SU-DHL-6 (cell line): Measurements from ENCODE around the gene FYB1.
"Not testable (repeated sequence)": the region's sequence is repeated elsewhere in the genome, so short reads cannot be mapped to it uniquely, and the experiment has no call there.

ENCODE experiments used
- H2AFZ ChIP-seq: fragments of 200-600 bp; sonication (generic); 2 replicates; pipeline ENCODE4 v1.6.1; 2014; ENCODE audit warnings: low read depth, mild to moderate bottlenecking, moderate library complexity, mixed read lengths, antibody characterized with exemption, low read length; ENCODE audit not compliant: severe bottlenecking
- H3F3A ChIP-seq: fragments of 200-600 bp; shearing (Covaris generic); 2 replicates; pipeline ENCODE4 v1.6.0; 2016; ENCODE audit warnings: antibody characterized with exemption, mild to moderate bottlenecking; ENCODE audit not compliant: insufficient read depth
- H3K27ac ChIP-seq: fragments of 200-600 bp; sonication (generic); 2 replicates; pipeline ENCODE4 v1.5.1; 2016; ENCODE audit warnings: low read depth, mild to moderate bottlenecking, low read length, moderate library complexity, mixed read lengths
- H3K27me3 ChIP-seq: fragments of 200-600 bp; sonication (generic), shearing (Covaris generic); 2 replicates; pipeline ENCODE4 v1.6.0; 2014; ENCODE audit warnings: mild to moderate bottlenecking, low read length
- H3K36me3 ChIP-seq: fragments of 200-600 bp; sonication (generic); 2 replicates; pipeline ENCODE4 v1.6.1; 2014; ENCODE audit warnings: mild to moderate bottlenecking, low read length, mixed read lengths
- H3K4me2 ChIP-seq: fragments of 300-600, 200-600 bp; shearing (Covaris generic), sonication (generic); 2 replicates; pipeline ENCODE4 v1.6.0; 2014; ENCODE audit warnings: low read length, low read depth, mild to moderate bottlenecking; ENCODE audit not compliant: poor library complexity, severe bottlenecking
- H3K4me3 ChIP-seq: fragments of 200-600 bp; sonication (generic); 2 replicates; pipeline ENCODE4 v1.5.1; 2014; ENCODE audit warnings: antibody characterized with exemption, low read length, mild to moderate bottlenecking, mixed read lengths; ENCODE audit not compliant: insufficient read depth, poor library complexity, severe bottlenecking
- H3K79me2 ChIP-seq: fragments of 200-600 bp; sonication (generic); 2 replicates; pipeline ENCODE4 v1.6.1; 2014; ENCODE audit warnings: mild to moderate bottlenecking, low read length, moderate library complexity; ENCODE audit not compliant: insufficient read depth
- H3K9ac ChIP-seq: fragments of 200-600 bp; sonication (generic); 2 replicates; pipeline ENCODE4 v1.7.0; 2014; ENCODE audit warnings: mild to moderate bottlenecking, low read length
- H3K9me2 ChIP-seq: fragments of 200-600 bp; sonication (generic); replicated peaks from 2 replicates; pipeline ENCODE4 v1.6.1; 2014; ENCODE audit warnings: low read length; ENCODE audit not compliant: insufficient read depth
- H3K9me3 ChIP-seq: fragments of 200-600 bp; sonication (generic); 2 replicates; pipeline ENCODE4 v1.6.1; 2014; ENCODE audit warnings: low read length, mixed read lengths; ENCODE audit not compliant: insufficient read depth
- H4K20me1 ChIP-seq: fragments of 200-600 bp; sonication (generic); 2 replicates; pipeline ENCODE4 v1.6.1; 2014; ENCODE audit warnings: low read depth, mild to moderate bottlenecking, antibody characterized with exemption, low read length, moderate library complexity, mixed read lengths
- EZH2phosphoT487 ChIP-seq: fragments of 200-600 bp; sonication (generic), shearing (Covaris generic); conservative IDR thresholded peaks from 2 replicates; pipeline ENCODE4 v1.6.1; 2018; ENCODE audit warnings: mild to moderate bottlenecking, antibody characterized with exemption, low read length, moderate library complexity, mixed read lengths
- TF ChIP-seq, protein P1 (sequence below): fragments of 200-600 bp; sonication (generic); IDR thresholded peaks from one replicate; pipeline ENCODE4 v1.5.1; 2017; ENCODE audit warnings: antibody characterized with exemption, mild to moderate bottlenecking, low read length, moderate library complexity; ENCODE audit not compliant: insufficient read depth, poor library complexity, severe bottlenecking

Gene FYB1

DNA sequence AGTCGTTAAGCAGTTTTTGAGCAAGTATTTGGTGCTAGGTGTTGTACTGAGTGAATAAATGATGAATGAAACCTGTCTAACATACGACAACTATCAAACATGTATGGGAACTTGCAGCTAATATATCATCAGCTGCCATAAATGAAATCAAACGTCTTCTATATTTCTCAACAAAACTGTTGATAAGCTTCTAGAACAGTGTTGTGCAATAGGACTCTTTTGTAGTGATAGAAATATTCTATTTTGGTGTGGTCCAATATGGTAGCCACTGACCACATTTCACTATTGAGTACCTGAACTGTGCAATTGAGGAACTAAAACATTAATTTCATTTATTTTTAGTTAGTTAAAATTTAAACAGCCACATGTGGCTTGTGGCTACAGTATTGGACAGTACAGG is 16.3 kb upstream of the FYB1 start:
- TF ChIP-seq EZH2phosphoT487, result no peak
- TF ChIP-seq, protein P1, sequence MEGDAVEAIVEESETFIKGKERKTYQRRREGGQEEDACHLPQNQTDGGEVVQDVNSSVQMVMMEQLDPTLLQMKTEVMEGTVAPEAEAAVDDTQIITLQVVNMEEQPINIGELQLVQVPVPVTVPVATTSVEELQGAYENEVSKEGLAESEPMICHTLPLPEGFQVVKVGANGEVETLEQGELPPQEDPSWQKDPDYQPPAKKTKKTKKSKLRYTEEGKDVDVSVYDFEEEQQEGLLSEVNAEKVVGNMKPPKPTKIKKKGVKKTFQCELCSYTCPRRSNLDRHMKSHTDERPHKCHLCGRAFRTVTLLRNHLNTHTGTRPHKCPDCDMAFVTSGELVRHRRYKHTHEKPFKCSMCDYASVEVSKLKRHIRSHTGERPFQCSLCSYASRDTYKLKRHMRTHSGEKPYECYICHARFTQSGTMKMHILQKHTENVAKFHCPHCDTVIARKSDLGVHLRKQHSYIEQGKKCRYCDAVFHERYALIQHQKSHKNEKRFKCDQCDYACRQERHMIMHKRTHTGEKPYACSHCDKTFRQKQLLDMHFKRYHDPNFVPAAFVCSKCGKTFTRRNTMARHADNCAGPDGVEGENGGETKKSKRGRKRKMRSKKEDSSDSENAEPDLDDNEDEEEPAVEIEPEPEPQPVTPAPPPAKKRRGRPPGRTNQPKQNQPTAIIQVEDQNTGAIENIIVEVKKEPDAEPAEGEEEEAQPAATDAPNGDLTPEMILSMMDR, result no peak
- no peaks in the 10 kb centered on the region for H3K9me2 ChIP-seq
- H3K27me3 ChIP-seq, result no peaks in the 10 kb centered on the region
- H3K4me2 ChIP-seq, result no peak overlapping the region
- no peaks in the 10 kb centered on the region for H3K9me3 ChIP-seq
- no peak overlapping the region for H2AFZ ChIP-seq
- no peaks in the 10 kb centered on the region for H3K36me3 ChIP-seq
- H3K27ac ChIP-seq, result no peak overlapping the region
- H4K20me1 ChIP-seq, result no peaks in the 10 kb centered on the region
- no peaks in the 10 kb centered on the region for H3F3A ChIP-seq
- H3K4me3 ChIP-seq, result no peak overlapping the region
- H3K9ac ChIP-seq, result no peak overlapping the region
- no peaks in the 10 kb centered on the region for H3K79me2 ChIP-seq

DNA sequence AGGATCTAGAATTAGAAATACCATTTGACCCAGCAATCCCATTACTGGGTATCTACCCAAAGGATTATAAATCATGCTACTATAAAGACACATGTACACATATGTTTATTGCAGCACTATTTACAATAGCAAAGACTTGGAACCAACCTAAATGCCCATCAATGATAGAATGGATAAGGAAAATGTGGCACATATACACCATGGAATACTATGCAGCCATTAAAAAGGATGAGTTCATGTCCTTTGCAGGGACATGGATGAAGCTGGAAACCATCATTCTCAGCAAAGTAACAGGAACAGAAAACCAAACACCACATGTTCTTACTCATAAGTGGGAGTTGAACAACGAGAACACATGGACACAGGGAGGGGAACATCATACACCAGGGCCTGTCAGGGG is 15.1 kb upstream of the FYB1 start:
- H3K4me3 ChIP-seq, H3F3A ChIP-seq, H3K4me2 ChIP-seq, H2AFZ ChIP-seq, H3K79me2 ChIP-seq, H3K9me2 ChIP-seq, H3K36me3 ChIP-seq, H3K9me3 ChIP-seq, H3K27me3 ChIP-seq, H3K27ac ChIP-seq, H4K20me1 ChIP-seq, H3K9ac ChIP-seq: not testable (repeated sequence)

DNA sequence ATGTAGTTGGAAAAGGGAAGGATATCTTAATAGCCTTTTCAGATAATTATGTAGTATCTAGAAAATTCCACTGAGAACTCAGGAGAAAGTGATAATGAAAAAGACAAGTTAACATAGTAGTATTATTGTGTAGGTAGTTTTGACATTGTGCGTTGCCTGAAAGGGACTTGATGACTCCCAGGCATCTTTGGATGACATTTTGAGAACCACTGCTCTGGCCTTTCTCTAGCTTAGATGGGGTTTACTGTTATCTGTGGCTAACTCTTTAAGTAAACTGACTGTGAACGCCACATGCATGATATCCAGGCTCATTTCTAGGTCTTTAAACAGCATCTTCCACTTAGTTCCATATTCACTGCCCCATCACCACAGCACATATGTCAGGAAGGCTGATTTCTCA is 14.4 kb upstream of the FYB1 start:
- H3K4me2 ChIP-seq, result no peak overlapping the region
- H3K36me3 ChIP-seq, result no peaks in the 10 kb centered on the region
- H3K9ac ChIP-seq, result no peak overlapping the region
- no peak overlapping the region for H2AFZ ChIP-seq
- no peaks in the 10 kb centered on the region for H3K9me3 ChIP-seq
- no peaks in the 10 kb centered on the region for H3K9me2 ChIP-seq
- H3F3A ChIP-seq, result no peaks in the 10 kb centered on the region
- H3K79me2 ChIP-seq, result no peaks in the 10 kb centered on the region
- TF ChIP-seq EZH2phosphoT487, result no peak
- TF ChIP-seq, protein P1, result no peak
- H3K4me3 ChIP-seq, result no peak overlapping the region
- no peak overlapping the region for H3K27ac ChIP-seq
- H4K20me1 ChIP-seq, result no peaks in the 10 kb centered on the region
- no peaks in the 10 kb centered on the region for H3K27me3 ChIP-seq

DNA sequence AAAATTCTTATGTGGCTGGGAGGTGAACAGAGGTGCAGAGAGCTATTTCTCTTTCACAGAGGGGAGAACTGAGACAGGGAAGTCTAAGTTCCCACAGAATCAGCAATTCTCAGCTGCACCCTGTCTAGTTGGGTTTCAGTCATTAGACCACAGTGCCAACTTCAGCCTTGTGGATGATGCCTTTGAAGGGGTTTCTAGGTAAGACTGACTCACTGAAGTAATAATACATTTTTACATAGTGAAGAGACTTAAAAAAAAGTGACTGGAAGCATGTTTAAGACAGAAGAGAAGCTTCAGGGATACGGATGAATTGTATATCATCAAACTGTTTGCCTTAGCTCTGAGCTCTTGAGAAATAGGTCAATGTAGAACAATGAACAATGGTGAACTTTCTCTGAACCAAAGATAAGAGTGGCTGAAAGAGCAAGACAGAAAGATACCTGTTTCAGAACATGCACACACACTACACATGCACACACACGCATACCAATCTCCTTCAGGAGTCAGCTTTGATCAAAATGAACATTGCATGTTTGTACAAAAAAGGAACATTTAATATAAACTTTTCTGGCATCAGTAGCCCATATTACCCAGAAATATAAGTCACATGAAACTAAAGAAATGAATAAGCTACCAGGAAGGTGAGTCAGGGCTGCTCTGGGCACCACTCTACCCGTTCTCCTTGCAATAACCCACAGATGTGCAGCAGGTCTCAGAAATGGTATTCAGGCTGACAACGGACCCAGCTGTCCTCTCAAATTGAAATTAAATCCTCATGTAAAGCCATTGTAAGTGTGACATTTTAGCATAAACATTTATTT is 12.6 kb upstream of the FYB1 start:
- H3K36me3 ChIP-seq, result no peaks in the 10 kb centered on the region
- H3K9ac ChIP-seq, result no peak overlapping the region
- H3K27ac ChIP-seq, result no peak overlapping the region
- H3K9me3 ChIP-seq, result no peaks in the 10 kb centered on the region
- H3K4me2 ChIP-seq, result no peak overlapping the region
- H3K4me3 ChIP-seq, result no peak overlapping the region
- no peaks in the 10 kb centered on the region for H3F3A ChIP-seq
- no peaks in the 10 kb centered on the region for H4K20me1 ChIP-seq
- no peak overlapping the region for H2AFZ ChIP-seq
- TF ChIP-seq, protein P1, result no peak
- no peak for TF ChIP-seq EZH2phosphoT487
- no peaks in the 10 kb centered on the region for H3K9me2 ChIP-seq
- H3K27me3 ChIP-seq, result no peaks in the 10 kb centered on the region
- H3K79me2 ChIP-seq, result no peaks in the 10 kb centered on the region
